ENCODE results near the gene HPSE2. TPM values are rescaled to one million over a fixed set of nuclear protein-coding genes. Genes with fewer than 3 reads are reported as not detected.

HPSE2 gene
- total RNA-seq, 3 donors from 2014 or later = 2.7 to 8.0 (median 5.9) TPM

GRCh38 chr10:98489561-98490481 lies 745.8 kb downstream of the HPSE2 start:
- H3K36me3 ChIP-seq = no peaks in the 10 kb centered on the region
- H3K27me3 ChIP-seq = no peaks in the 10 kb centered on the region
- no peak for DNase-seq (ENCODE audit: low spot score in 2 of 2)
- TF ChIP-seq CTCF (IDR thresholded peaks at IDR 0.05) (no peak), POLR2A (IDR thresholded peaks at IDR 0.05) (no peak), POLR2AphosphoS5 (IDR thresholded peaks at IDR 0.05) (no peak)
- intact Hi-C loops (cut with DNase I; ENCODE audit: low total_unique reads) = no loop called here
- peaks cover under 1 to 4% of the 10 kb centered on the region in 2 donors for H3K9me3 ChIP-seq
- no peaks in the 10 kb centered on the region for H3K4me1 ChIP-seq
- no peak overlapping the region for H3K4me3 ChIP-seq
- no peak overlapping the region for H3K27ac ChIP-seq

- Histone ChIP-seq H3K36me3 (no peaks in the 10 kb centered on the region), H3K4me3 (no peak overlapping the region), H3K27me3 (no peaks in the 10 kb centered on the region), H3K9me3 (no peaks in the 10 kb centered on the region), H3K27ac (peak overlapping the region; percentile 48 to 52), H3K4me1 (no peaks in the 10 kb centered on the region)
- peak in 1 of 2 donors; percentile 50 for DNase-seq (ENCODE audit: low spot score in 2 of 2)
- intact Hi-C loops (cut with DNase I; ENCODE audit: low total_unique reads) = no loop called here
- no peak for TF ChIP-seq CTCF (IDR thresholded peaks at IDR 0.05)
- no peak for TF ChIP-seq POLR2AphosphoS5 (IDR thresholded peaks at IDR 0.05)
- no peak for TF ChIP-seq POLR2A (IDR thresholded peaks at IDR 0.05)
Measured at GRCh38 chr10:98488669-98489430, 746.8 kb downstream of the HPSE2 start.

GRCh38 chr10:98487649-98488048 lies 748.0 kb downstream of the HPSE2 start:
- H3K4me3 ChIP-seq = no peak overlapping the region
- no peaks in the 10 kb centered on the region for H3K4me1 ChIP-seq
- peak overlapping the region in 1 of 2 donors; percentile 67 for H3K27ac ChIP-seq
- H3K9me3 ChIP-seq = no peaks in the 10 kb centered on the region
- no peaks in the 10 kb centered on the region for H3K36me3 ChIP-seq
- TF ChIP-seq POLR2A (IDR thresholded peaks at IDR 0.05) (no peak), POLR2AphosphoS5 (IDR thresholded peaks at IDR 0.05) (no peak), CTCF (IDR thresholded peaks at IDR 0.05) (no peak)
- intact Hi-C loops (cut with DNase I; ENCODE audit: low total_unique reads) = no loop called here
- DNase-seq (ENCODE audit: low spot score in 2 of 2) = no peak
- no peaks in the 10 kb centered on the region for H3K27me3 ChIP-seq

- no peaks in the 10 kb centered on the region for H3K27me3 ChIP-seq
- peak overlapping the region; percentile 33 to 86 for H3K27ac ChIP-seq
- H3K4me3 ChIP-seq = no peak overlapping the region
- no peak for TF ChIP-seq POLR2AphosphoS5 (IDR thresholded peaks at IDR 0.05)
- TF ChIP-seq POLR2A (IDR thresholded peaks at IDR 0.05) = no peak
- TF ChIP-seq CTCF (IDR thresholded peaks at IDR 0.05) = no peak
- no peak for DNase-seq (ENCODE audit: low spot score in 2 of 2)
- no peaks in the 10 kb centered on the region for H3K36me3 ChIP-seq
- intact Hi-C loops (cut with DNase I; ENCODE audit: low total_unique reads) = no loop called here
- no peaks in the 10 kb centered on the region for H3K9me3 ChIP-seq
- H3K4me1 ChIP-seq = no peaks in the 10 kb centered on the region
Measured at GRCh38 chr10:98486421-98486820, 749.2 kb downstream of the HPSE2 start.

GRCh38 chr10:98485959-98486358 lies 749.7 kb downstream of the HPSE2 start:
- Histone ChIP-seq H3K27ac (peak overlapping the region; percentile 55 to 86), H3K27me3 (no peaks in the 10 kb centered on the region), H3K36me3 (no peaks in the 10 kb centered on the region), H3K4me3 (no peak overlapping the region), H3K9me3 (no peaks in the 10 kb centered on the region), H3K4me1 (no peaks in the 10 kb centered on the region)
- no peak for DNase-seq (ENCODE audit: low spot score in 2 of 2)
- no peak for TF ChIP-seq POLR2AphosphoS5 (IDR thresholded peaks at IDR 0.05)
- no peak for TF ChIP-seq POLR2A (IDR thresholded peaks at IDR 0.05)
- no peak for TF ChIP-seq CTCF (IDR thresholded peaks at IDR 0.05)
- intact Hi-C loops (cut with DNase I; ENCODE audit: low total_unique reads) = no loop called here
